Measurements from ENCODE around the gene BBS9.

DNA sequence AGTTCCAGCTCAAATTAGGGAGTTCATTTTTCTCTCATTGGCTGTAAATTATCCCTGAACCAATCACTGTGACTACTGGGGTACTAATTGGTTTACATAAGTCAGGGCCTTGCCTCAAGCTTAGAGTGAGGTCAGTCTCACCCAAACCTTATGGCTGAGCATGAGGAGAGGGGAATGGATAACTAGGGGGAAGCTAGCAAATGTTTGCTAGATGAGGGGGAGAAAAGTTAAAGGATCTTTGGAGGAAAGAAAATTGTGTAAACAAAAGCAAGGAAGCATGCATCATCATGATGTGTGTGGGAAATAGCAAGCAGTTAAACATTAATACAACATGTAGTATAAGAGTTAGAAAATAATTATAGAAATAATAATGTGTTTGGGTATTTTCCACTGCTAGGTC, 121.9 kb downstream of the BBS9 start:
- TF ChIP-seq, protein P1, sequence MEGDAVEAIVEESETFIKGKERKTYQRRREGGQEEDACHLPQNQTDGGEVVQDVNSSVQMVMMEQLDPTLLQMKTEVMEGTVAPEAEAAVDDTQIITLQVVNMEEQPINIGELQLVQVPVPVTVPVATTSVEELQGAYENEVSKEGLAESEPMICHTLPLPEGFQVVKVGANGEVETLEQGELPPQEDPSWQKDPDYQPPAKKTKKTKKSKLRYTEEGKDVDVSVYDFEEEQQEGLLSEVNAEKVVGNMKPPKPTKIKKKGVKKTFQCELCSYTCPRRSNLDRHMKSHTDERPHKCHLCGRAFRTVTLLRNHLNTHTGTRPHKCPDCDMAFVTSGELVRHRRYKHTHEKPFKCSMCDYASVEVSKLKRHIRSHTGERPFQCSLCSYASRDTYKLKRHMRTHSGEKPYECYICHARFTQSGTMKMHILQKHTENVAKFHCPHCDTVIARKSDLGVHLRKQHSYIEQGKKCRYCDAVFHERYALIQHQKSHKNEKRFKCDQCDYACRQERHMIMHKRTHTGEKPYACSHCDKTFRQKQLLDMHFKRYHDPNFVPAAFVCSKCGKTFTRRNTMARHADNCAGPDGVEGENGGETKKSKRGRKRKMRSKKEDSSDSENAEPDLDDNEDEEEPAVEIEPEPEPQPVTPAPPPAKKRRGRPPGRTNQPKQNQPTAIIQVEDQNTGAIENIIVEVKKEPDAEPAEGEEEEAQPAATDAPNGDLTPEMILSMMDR (conservative IDR thresholded peaks at IDR 0.05; ENCODE audit: low read depth, low read length), result no peak
- no peak for TF ChIP-seq EZH2phosphoT487 (IDR thresholded peaks at IDR 0.05; ENCODE audit: borderline replicate concordance, low read length)
